ENCODE results near the gene ADCK1.

DNA sequence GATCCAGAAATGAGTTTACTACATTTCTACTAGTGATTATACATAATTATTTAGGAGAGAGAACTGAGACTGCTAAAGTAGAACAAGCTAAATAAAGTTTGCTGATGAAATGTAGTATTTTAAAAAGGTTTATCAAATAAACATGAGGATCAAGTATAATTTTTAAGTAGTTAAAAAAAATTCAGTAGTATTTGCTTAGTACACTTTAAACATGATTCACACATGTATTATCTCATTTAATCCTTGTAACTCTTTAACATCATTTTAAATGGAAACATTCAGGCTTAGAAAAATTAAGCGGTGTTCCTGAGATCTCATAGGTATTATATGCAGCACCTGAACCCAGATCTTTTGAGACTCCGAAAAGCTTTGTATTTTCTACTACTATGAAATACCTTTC, 47.6 kb upstream of the ADCK1 start:
- TF ChIP-seq, protein P1, sequence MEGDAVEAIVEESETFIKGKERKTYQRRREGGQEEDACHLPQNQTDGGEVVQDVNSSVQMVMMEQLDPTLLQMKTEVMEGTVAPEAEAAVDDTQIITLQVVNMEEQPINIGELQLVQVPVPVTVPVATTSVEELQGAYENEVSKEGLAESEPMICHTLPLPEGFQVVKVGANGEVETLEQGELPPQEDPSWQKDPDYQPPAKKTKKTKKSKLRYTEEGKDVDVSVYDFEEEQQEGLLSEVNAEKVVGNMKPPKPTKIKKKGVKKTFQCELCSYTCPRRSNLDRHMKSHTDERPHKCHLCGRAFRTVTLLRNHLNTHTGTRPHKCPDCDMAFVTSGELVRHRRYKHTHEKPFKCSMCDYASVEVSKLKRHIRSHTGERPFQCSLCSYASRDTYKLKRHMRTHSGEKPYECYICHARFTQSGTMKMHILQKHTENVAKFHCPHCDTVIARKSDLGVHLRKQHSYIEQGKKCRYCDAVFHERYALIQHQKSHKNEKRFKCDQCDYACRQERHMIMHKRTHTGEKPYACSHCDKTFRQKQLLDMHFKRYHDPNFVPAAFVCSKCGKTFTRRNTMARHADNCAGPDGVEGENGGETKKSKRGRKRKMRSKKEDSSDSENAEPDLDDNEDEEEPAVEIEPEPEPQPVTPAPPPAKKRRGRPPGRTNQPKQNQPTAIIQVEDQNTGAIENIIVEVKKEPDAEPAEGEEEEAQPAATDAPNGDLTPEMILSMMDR (IDR thresholded peaks at IDR 0.05), result no peak
- TF ChIP-seq POLR2A (IDR thresholded peaks at IDR 0.05) (no peak), POLR2AphosphoS5 (IDR thresholded peaks at IDR 0.05) (no peak)
